GM18508 (cell line): ENCODE data around the gene RTN1.
A peak's percentile ranks its signal among the peaks of the same experiment; 100 is the strongest.
"Not testable (repeated sequence)": the region's sequence is repeated elsewhere in the genome, so short reads cannot be mapped to it uniquely, and the experiment has no call there.

Experiments used
- ATAC-seq: cut with Tn5 transposase; IDR thresholded peaks from one replicate; pipeline ENCODE4 v1.9.1; 2021; ENCODE audit warnings: moderate number of reproducible peaks; ENCODE audit not compliant: insufficient read depth, unreplicated experiment

Gene RTN1

DNA sequence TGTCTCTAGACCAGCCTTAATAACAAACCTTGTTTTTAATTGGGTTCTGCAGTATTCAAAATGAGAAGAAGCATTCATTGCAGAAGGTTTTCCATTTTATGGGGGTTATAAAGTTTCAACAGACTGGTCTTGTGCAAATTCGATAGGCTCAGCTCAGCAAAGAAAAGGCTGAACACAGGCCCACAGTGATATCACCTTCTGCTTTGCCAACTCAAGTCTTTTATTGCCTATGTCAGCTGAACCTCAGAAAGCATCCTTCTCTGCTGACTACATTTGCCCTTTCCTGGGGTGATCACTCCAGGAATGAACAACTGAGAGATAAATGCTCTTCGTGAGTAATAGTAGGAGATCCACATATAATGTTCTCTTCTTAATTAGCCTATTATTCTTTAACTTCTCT lies 159.5 kb downstream of the RTN1 start:
- ATAC-seq = no peak

DNA sequence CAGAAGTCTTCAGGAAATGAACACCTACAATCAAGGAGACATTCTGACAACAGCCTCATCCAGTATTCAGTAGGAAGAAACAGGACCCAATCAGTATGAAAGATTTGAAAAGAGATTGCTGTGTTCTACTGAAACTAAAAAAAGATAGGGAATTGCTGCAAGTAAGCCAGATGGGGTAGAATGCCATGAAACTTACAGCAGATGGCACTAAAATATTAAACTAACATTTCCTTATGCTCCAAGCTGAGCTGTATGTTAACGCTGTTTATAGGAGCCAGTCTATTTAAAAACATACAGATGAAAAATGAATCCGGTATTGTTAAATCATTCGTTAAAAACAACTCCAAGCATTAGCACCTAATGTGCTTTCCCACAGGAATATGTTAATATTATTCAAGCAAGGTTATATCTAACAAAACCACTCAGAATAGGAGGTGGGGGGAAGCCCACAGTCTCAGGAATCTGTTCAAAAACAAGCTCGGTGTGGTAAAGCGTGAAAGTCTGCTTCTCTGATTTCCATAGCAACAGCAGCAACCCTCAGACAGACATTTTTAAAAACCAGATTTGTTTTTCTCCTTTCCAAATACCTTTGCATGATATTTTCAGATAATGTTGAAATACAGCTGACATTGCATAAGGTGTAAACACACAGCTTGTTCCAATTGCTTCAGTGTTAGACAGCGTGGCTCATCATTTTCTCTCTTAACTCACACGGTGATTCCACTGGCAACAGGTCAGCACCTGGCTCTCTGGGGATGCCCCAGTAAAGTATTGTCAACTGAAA lies 162.6 kb downstream of the RTN1 start:
- ATAC-seq = no peak

DNA sequence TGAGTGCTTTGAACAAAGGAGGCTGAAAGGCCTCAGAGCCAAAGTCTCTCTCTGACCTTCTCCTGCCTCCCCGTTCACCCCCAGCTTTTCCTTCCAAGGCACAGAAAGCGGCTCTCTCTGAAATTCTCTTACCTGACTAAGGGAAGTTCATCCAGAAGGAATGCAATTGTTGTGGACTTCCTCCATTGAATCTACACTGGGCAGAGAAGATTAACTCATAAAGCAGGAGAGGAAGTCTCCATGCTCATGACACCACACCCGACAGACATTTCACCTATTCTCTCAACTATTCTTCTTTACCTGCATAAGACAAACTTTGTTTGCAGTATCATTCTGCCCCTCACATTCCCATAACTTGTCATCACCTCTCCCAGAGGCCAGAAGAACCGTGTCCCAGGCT lies 164.7 kb downstream of the RTN1 start:
- no peak for ATAC-seq

DNA sequence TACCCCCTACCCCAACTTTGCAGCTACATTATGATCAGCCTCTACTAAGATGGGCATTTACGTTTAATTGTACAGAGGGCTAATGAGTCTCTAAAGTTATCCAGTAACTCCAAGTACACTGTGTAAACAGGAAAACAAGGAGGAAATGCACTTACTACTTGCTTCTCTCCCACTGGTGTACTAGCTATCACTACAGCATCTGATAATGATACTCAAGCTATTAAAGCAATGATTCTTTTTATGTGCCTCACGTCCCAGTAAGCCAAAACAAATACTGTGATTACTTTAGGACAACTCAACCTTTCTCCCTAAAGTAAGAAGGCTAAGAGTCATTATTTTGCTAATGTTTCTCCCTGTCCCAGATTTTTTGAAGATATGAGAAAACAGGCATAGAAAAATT lies 165.3 kb downstream of the RTN1 start:
- ATAC-seq = no peak

DNA sequence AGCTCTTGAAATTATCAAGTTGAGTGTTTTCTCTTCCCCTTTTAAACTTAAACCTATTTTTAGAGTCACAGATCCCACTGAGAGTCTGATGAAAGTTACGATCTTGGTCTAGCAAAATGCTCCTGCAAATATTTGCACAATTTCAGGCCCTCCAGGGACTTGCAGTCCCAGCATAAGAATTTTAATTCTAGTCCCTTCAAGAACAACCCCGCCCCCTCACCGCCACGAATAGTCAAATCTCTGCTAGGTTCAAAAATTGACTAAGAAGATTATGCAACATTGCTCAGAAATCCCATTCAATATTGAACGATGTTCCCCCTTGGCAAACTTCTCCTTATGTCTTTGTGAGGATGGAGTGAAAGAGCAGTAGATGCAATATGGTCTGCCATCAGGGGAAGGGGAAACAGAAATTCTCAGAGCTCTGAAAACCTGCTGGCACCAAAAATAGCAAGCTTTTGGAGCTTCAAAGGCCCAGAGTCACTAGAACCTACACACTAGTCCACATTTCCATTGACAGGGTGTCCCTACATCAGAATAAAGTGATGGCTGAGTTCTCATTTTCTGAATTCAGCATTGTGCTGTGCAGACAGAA lies 166.4 kb downstream of the RTN1 start:
- no peak for ATAC-seq

DNA sequence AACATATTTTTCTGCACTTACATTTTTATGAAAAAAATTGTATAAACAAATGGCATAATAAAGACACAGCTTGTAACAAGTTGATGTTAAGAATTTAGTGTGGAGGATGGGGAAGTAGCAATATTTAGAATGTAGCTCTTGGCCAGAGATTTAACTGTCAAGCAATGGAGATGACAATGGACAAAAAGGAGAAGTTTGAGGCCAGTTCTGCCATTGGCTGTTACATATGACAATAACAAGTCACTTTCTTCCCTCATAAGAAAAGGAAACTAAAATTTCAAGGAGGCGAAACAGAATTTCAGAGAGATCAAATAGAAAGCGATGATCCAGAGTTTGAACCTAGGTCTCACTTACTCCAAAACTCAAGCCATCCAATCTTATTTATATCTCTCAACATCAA lies 171.1 kb downstream of the RTN1 start:
- no peak for ATAC-seq

DNA sequence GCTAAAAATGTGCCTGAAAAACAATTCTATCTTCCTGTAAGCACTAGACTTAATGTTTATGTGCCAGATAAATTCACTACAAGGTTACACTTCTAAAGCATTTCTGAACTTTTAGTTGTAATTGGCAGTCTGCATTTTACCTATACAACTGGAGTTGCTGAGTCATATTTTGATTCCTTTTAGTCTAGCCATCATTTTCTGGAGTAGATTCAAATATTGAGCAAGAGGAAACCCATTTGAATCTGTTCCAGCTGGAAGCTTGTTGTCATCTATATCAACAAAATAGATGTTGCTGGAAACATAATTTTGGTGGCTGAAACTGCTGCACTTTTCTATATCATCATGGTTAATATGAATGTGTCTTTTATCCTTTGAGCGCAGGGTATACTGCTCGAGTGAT lies 171.8 kb downstream of the RTN1 start:
- no peak for ATAC-seq

DNA sequence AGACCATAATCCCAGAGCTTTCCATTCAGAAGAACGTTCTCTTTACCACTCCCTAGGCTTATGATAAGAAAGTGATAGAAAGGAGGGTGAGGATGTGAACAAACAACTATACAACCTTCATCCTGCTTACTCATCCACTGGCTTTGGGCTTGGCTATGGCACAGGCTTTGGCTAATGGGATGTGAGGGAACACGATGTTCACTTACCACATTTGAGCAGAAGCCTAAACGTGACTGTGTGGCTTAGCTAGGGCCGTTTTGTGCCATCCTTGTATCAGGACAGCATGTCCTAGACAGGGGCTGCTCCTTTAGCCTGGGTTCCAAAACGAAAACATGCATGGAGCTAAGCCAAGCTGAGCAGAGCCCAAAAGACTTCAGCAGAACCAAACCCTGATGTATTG lies 175.4 kb downstream of the RTN1 start:
- ATAC-seq = no peak

DNA sequence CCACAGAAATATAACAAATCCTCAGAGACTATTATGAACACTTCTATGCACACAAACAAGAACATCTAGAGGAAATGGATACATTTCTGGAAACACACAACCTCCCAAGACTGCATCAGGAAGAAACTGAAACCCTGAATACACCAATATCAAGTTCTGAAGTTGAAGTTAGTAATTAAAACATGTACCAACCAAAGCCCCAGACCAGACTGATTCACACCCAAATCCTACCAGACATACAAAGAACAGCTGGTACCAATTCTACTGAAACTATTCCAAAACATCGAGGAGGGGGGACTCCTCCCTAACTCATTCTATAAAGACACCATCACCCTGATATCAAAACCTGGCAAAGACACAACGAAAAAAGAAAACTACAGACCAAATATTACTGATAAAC lies 179.3 kb downstream of the RTN1 start:
- no peak for ATAC-seq

DNA sequence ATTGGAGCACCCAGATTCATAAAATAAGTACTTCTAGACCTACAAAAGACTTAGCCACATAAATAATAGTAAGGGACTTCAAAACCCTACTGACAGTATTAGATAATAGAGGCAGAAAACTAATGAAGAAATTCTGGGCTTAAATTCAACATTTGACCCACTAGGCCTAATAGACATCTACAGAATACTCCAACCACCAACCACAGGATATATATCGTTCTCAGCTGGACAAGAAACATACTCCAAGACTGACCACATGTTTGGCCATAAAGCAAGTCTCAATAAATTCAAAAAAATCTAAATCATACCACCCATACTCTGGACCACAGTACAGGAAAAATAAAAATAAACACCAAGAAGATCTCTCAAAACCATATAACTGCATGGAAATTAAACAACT lies 180.2 kb downstream of the RTN1 start:
- no peak for ATAC-seq

DNA sequence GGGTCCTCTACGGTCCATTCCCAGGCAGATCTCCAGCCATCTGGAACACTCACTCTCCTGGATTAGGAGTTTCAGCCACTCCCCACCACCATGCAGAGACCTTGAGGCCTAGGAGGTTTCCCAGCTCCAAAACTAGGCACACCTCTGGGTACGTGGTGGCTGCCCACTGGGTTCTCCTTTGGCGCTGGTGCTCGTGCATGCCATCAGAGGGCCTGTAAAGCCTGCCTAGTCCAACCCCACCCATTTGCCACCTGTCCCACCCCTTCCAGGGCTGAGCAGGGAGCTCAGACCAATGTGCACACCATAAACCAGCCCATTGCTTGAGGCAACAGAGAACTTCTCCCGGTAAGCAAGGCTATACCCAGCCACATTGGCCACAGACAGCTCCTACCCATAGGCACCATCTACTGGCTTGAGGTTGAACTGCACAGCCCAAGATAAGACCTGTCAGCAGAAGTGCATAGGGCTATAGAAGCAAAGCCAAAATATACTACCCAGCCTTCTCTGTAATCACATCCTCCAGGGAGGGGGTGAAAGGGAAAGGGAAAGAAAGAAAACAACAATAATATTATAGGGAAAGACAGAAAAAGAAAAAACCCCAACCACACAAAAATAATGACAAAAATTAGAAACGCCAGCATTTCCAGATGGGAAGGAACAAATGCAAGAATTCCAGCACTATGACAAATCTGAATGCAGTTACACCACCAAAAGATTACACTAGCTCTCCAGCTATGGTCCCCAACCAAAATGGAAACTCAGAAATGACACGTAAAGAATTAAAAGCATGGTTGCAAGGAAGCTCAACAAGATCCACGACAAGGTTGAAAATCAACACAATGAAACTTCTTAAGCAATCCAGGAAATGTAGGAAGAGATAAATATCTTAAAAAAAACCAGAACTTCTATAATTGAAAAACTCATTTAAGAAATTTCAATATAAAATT lies 182.1 kb downstream of the RTN1 start:
- ATAC-seq = peak; percentile 94

DNA sequence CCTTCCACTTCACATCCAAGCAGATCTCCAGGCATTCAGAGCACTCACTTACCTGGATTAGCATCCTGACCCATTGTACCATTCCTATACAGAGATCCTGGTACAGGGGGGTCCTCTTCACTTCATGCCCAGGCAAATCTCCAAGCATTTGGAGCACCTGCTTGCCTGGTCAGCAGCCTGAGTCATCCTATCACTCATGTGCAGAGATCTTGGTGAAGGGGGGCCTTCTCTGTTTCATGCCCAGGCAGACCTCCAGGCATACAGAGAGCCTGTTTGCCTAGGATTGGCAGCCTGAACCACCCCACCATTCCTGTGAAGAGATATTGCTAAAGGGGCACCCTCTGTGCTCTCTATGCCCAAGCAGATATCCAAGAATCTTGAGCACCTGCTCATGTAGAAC lies 182.9 kb downstream of the RTN1 start:
- ATAC-seq = no peak

DNA sequence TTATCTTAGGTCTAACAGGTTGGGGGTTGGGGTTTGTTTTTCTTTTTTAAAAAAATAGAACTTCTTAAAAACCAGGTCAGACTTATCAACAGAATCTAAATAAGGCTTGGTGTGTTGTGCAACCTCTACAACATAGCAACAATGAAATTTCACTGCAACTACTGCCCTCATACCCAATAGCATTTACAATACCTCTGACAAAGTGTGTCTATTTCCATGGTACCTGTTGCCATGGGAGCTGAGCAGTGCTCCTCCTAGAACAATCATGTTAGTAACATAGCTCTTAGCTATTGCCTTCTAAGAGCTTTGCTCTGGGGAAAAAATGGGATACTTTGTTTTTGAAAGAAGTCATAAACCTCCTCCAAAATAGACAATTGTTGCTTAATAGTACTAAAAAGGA lies 190.7 kb downstream of the RTN1 start:
- no peak for ATAC-seq

DNA sequence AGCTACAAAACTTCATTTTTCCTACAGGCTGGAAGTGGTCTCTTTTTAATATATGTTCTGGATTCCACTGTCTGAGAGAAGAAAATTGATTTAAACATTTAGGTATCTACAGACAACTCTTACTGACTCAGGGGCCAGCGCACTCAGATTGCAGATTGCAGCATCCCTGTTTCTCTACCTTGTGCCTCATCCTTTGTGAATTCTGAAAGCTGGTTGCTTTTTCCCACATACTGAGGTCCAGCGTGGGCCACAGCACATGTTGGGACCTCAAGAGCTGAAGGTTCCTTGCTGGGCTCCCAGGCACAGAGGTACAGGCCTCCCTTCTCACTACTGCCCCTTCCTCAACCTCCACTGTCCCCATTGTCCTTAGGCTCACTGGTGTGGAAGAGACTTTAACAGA lies 192.2 kb downstream of the RTN1 start:
- no peak for ATAC-seq

DNA sequence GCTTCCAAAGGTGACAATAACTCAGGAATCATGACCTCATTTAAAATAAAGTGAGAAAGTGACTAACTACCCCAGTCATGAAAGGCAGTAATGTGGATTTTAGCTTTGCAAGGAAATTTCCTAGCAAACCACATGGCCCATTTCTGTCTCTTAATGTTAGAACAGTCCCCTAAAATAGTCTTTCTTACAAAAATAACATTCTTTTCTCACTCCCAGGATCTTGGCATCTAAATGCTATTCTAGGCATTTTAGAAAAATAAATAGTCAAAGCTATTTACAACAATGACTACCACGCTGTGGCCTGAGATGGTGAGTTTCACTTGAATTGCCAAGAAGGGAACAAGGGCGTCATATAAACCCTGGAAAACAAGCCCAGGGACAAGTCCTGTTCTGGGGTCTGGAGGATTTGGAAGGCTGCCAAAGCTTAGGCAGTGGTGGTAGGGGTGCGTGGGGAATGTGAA lies 192.8 kb downstream of the RTN1 start:
- ATAC-seq = no peak

DNA sequence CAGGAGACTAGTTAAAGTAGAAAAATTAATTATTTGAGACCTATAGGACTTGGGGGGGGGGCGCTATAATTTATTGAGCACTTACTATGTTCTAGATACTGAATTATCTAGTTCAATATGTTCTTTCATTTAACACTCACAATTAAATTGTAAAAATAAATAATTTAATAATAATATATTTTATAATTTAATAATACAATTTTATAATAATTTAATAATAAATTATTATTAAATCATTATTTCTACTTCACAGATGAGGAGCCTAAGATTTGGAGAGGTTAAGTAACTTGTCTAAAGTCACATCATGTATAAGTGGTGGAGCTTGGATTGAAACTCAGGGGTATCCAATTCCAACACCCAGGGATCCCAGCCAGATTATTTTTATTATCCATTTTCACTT lies 195.2 kb downstream of the RTN1 start:
- ATAC-seq = no peak

DNA sequence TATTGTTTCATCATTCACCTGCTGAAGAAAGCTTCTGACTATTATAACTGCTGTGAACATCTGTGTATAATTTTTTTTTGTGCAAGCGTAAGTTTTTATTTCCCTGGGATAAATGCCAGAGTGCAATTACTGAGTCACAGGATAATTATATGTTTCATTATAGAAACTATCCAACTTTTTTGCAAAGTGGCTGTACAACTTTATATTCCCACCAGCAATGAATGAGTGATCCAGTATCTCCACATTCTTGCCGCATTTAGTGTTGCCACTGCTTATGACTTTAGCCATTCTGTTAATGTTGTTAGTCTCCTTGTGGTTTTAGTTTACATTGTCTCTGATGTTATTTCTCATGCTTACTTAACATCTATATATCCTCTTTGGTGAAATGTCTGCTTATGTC lies 205.8 kb downstream of the RTN1 start:
- no peak for ATAC-seq

DNA sequence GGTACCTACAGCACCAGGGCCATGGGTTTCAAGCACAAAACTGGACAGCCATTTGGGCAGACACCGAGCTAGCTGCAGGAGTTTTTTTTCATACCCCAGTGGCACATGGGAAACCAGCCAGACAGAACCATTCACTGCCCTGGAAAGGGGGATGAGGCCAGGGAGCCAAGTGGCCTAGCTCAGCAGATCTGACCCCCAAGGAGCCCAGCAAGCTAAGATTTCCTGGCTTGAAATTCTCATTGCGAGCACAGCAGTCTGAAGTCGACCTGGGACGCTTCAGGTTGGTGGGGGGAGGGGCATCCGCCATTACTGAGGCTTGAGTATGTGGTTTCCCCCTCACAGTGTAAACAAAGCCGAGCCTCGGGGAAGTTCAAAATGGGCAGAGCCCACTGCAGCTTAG lies 212.8 kb downstream of the RTN1 start:
- no peak for ATAC-seq

DNA sequence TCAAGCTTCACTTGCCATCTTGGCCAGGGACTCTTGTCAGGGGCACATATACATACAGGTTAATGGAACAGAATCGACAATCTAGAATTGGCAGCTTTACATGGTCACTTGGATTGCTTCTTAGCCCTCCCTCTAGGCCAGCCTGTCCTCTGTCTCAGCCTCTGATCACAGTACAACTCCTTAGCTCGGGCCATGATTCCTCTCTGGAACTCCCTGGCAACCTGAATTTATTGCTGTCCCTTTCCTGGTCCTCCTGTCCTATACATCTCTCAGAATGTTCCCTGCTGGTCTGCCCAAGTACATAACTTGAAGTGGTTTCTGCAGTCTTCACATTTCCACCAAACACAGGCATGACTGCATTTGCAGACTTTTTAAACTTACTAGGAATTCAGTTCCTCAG lies 214.1 kb downstream of the RTN1 start:
- no peak for ATAC-seq

DNA sequence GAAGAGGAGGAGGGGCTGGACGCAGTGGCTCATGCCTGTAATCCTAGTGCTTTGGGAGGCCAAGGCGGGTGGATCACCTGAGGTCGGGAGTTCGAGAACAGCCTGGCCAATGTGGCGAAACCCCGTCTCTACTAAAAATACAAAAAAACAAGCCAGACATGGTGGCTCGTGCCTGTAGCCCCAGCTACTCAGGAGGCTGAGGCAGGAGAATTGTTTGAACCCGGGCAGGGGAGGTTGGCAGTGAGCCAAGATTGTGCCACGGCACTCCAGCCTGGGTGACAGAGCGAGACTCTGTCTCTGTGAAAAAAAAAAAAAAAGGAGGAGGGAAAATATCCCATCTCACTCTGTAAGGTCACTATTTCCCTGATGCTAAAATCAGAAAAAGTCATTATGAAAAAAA lies 216.4 kb downstream of the RTN1 start:
- ATAC-seq = not testable (repeated sequence)

DNA sequence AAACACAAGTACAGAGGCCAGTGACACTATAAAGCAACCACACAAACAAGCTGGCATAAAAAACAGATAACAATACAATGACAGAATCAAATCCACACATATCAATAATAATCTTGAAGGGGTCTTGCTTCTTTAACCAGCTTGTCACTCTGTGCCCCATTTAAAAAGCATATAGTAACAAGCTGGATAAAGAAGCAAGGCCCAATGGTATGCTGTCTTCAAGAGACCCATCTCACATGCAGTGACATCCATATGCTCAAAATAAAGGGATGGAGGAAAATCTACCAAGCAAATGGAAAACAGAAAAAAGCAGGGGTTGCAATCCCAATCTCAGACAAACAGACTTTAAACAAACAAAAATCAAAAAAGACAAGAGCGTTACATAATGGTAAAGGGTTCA lies 223.7 kb downstream of the RTN1 start:
- not testable (repeated sequence) for ATAC-seq
